Nephron (organoid): Measurements from ENCODE around the gene HNRNPLL.

Experiments used
- H3K27ac Mint-ChIP-seq, 3 experiments: 2 replicates each; pipeline ENCODE4 v1.8.0; 2020; ENCODE audit warnings: mixed read lengths in 3 of 3, mild to moderate bottlenecking in 2 of 3, moderate library complexity in 1 of 3
- H3K27me3 Mint-ChIP-seq: 2 replicates; pipeline ENCODE4 v1.8.0; 2021; ENCODE audit warnings: low read depth, mild to moderate bottlenecking, moderate library complexity, mixed read lengths
- H3K36me3 Mint-ChIP-seq: 2 replicates; pipeline ENCODE4 v1.8.0; 2020; ENCODE audit warnings: low read depth, mixed read lengths
- H3K4me1 Mint-ChIP-seq: 2 replicates; pipeline ENCODE4 v1.8.0; 2020; ENCODE audit warnings: mixed read lengths
- H3K4me3 Mint-ChIP-seq, 3 experiments: 2 replicates each; pipeline ENCODE4 v1.8.0; 2020; ENCODE audit warnings: mild to moderate bottlenecking in 3 of 3, mixed read lengths in 3 of 3, moderate library complexity in 2 of 3
- H3K9me3 Mint-ChIP-seq: 2 replicates; pipeline ENCODE4 v1.8.0; 2020; ENCODE audit warnings: mixed read lengths
- CTCF ChIP-seq, 3 experiments: fragments of 200-600 bp; sonication (generic); IDR thresholded peaks; one replicate each; pipeline ENCODE4 v1.5.0; 2021; ENCODE audit warnings: antibody characterized with exemption in 3 of 3; ENCODE audit not compliant: unreplicated experiment in 3 of 3

The HNRNPLL gene

DNA sequence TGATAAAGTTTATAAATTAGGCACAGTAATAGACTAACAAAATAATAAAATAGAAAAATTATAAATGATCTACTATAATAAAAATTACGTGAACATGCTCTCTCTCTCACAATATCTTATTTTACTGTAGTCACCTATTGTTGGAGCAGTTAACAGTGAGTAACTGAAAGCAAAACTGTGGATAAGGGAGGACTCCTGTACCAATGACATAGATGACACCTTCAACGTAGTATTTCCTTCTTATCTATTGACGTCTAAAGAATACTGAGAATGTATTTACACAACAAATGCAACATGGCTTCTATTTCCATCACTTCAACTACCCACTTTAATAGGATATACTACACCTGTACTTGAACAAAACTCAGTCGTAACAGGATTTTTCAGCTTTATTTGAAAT lies 31.5 kb downstream of the HNRNPLL start:
- H3K9me3 Mint-ChIP-seq = no peaks in the 10 kb centered on the region
- peaks cover 55% of the 10 kb centered on the region for H3K36me3 Mint-ChIP-seq
- H3K4me1 Mint-ChIP-seq = no peaks in the 10 kb centered on the region
- H3K27me3 Mint-ChIP-seq = no peaks in the 10 kb centered on the region
- H3K27ac Mint-ChIP-seq = no peak overlapping the region
- H3K4me3 Mint-ChIP-seq = no peak overlapping the region
- no peak for TF ChIP-seq CTCF (IDR thresholded peaks at IDR 0.05; ENCODE audit: unreplicated experiment in 3 of 3)

DNA sequence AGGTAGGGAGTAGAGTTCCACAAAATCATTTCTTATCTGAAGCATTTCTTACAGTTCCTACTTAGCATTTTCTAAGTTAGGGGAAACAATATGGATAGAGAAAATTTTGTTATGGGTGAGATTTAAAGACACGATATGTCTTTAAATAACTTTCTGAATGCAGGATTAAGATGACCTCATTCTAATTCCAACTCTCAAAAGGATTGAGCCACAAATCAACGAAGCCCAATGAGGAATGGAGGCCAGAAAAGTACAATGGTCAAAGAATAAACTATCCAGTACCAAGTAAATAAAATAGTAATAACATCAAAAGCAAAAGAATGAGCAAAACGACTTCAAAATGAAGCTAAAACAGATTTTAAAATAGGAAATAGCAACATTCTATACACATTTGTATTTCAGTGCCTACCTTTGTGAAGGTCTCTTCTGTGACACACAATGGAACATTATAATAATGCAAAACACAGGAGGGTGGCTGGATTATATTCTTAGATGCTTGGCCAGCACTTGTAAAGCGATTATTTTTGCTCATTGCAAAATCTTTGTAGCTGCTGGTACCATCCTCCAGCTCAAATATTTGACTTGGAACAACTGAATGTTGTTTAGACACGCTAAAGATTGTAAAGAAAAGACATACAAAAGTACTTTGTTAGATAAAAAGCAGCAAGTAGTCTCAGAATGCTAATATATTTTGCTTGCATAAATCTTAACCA lies 33.8 kb downstream of the HNRNPLL start:
- Mint-ChIP-seq H3K9me3 (no peaks in the 10 kb centered on the region), H3K27ac (no peak overlapping the region), H3K27me3 (no peaks in the 10 kb centered on the region), H3K4me1 (no peaks in the 10 kb centered on the region), H3K4me3 (no peak overlapping the region), H3K36me3 (peaks cover 61% of the 10 kb centered on the region)
- TF ChIP-seq CTCF (IDR thresholded peaks at IDR 0.05; ENCODE audit: unreplicated experiment in 3 of 3) = no peak

GRCh38 chr2:38565333-38565732 lies 37.4 kb downstream of the HNRNPLL start:
- no peaks in the 10 kb centered on the region for H3K4me1 Mint-ChIP-seq
- H3K9me3 Mint-ChIP-seq = no peaks in the 10 kb centered on the region
- no peak for TF ChIP-seq CTCF (IDR thresholded peaks at IDR 0.05; ENCODE audit: unreplicated experiment in 3 of 3)
- no peaks in the 10 kb centered on the region for H3K27me3 Mint-ChIP-seq
- H3K27ac Mint-ChIP-seq = no peak overlapping the region
- H3K36me3 Mint-ChIP-seq = peaks cover 58% of the 10 kb centered on the region
- H3K4me3 Mint-ChIP-seq = no peak overlapping the region

- H3K36me3 Mint-ChIP-seq = peaks cover 49% of the 10 kb centered on the region
- no peaks in the 10 kb centered on the region for H3K4me1 Mint-ChIP-seq
- no peaks in the 10 kb centered on the region for H3K27me3 Mint-ChIP-seq
- H3K27ac Mint-ChIP-seq = peak overlapping the region in 1 of 3 experiments; percentile 26
- TF ChIP-seq CTCF (IDR thresholded peaks at IDR 0.05; ENCODE audit: unreplicated experiment in 3 of 3) = no peak
- no peak overlapping the region for H3K4me3 Mint-ChIP-seq
- H3K9me3 Mint-ChIP-seq = no peaks in the 10 kb centered on the region
Measured at GRCh38 chr2:38561691-38562090, 41.0 kb downstream of the HNRNPLL start.

GRCh38 chr2:38560092-38560491 lies 42.6 kb downstream of the HNRNPLL start:
- H3K4me3 Mint-ChIP-seq = no peak overlapping the region
- H3K9me3 Mint-ChIP-seq = no peaks in the 10 kb centered on the region
- H3K27ac Mint-ChIP-seq = no peak overlapping the region
- no peaks in the 10 kb centered on the region for H3K27me3 Mint-ChIP-seq
- no peaks in the 10 kb centered on the region for H3K4me1 Mint-ChIP-seq
- H3K36me3 Mint-ChIP-seq = peaks cover 45% of the 10 kb centered on the region
- TF ChIP-seq CTCF (IDR thresholded peaks at IDR 0.05; ENCODE audit: unreplicated experiment in 3 of 3) = no peak

DNA sequence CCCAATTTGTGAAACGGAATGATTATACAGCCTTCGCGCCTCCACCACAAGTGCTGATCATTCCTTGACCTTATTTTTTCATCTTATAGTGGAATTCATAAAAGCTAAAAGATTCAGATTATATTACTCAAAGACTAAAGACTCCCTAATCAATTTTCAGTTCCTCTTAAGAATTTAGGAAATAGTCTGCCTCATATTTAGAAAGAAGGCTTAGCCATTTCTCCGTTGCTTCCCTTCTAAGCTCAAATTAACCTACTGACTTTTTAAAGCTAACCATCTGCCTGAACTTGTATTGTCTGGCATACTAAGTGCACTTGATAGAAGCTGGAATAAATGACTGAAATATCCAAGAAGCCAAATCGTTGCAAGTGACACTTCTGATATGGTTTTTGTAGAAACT lies 44.7 kb downstream of the HNRNPLL start:
- peaks cover 47% of the 10 kb centered on the region for H3K36me3 Mint-ChIP-seq
- H3K4me1 Mint-ChIP-seq = no peaks in the 10 kb centered on the region
- no peak for TF ChIP-seq CTCF (IDR thresholded peaks at IDR 0.05; ENCODE audit: unreplicated experiment in 3 of 3)
- no peaks in the 10 kb centered on the region for H3K27me3 Mint-ChIP-seq
- no peak overlapping the region for H3K4me3 Mint-ChIP-seq
- H3K9me3 Mint-ChIP-seq = no peaks in the 10 kb centered on the region
- H3K27ac Mint-ChIP-seq = no peak overlapping the region
